Liver (tissue), 3 donors: Measurements from ENCODE around the gene APOL6.

Experiments used
- ATF3 ChIP-seq: IDR thresholded peaks from 2 replicates; pipeline ENCODE4 v1.6.1; 2016; ENCODE audit warnings: antibody characterized with exemption
- CTCF ChIP-seq: fragments of 150-350 bp; IDR thresholded peaks from 2 replicates; pipeline ENCODE4 v1.5.1; 2017; ENCODE audit warnings: improper control_type of control experiment, low read depth, low read length; ENCODE audit not compliant: missing input control
- GABPA ChIP-seq, 2 donors: IDR thresholded peaks in 1 of 2; conservative IDR thresholded peaks in 1 of 2; 2 replicates each; pipeline ENCODE4 v1.6.1; 2016; ENCODE audit warnings: antibody characterized with exemption in 2 of 2, mild to moderate bottlenecking in 1 of 2, moderate library complexity in 1 of 2
- MAX ChIP-seq: IDR thresholded peaks from 2 replicates; pipeline ENCODE4 v1.6.1; 2016; ENCODE audit warnings: antibody characterized with exemption
- RAD21 ChIP-seq, 2 donors: IDR thresholded peaks; 2 replicates each; pipeline ENCODE4 v1.6.1; 2016; ENCODE audit warnings: antibody characterized with exemption in 2 of 2, mild to moderate bottlenecking in 2 of 2
- REST ChIP-seq: IDR thresholded peaks from 2 replicates; pipeline ENCODE4 v1.6.1; 2016; ENCODE audit warnings: antibody characterized with exemption, mild to moderate bottlenecking
- RXRA ChIP-seq, 2 donors: IDR thresholded peaks; 2 replicates each; pipeline ENCODE4 v1.6.1; 2017 to 2018; ENCODE audit warnings: antibody characterized with exemption in 2 of 2, mild to moderate bottlenecking in 1 of 2
- SP1 ChIP-seq: IDR thresholded peaks from 2 replicates; pipeline ENCODE4 v1.6.1; 2018; ENCODE audit warnings: antibody characterized with exemption, mild to moderate bottlenecking
- YY1 ChIP-seq: IDR thresholded peaks from 2 replicates; pipeline ENCODE4 v1.6.1; 2016; ENCODE audit warnings: antibody characterized with exemption, mild to moderate bottlenecking
- ZBTB33 ChIP-seq: IDR thresholded peaks from 2 replicates; pipeline ENCODE4 v1.6.1; 2016; ENCODE audit warnings: antibody characterized with exemption
- donor health status: healthy.
- donor health status: healthy.

- no peak for TF ChIP-seq CTCF
- TF ChIP-seq REST = no peak
- no peak for TF ChIP-seq SP1
- no peak for TF ChIP-seq YY1
- no peak for TF ChIP-seq RXRA (IDR thresholded peaks at IDR 0.05)
- no peak for TF ChIP-seq ZBTB33
- TF ChIP-seq RAD21 (IDR thresholded peaks at IDR 0.05) = no peak
- TF ChIP-seq ATF3 = no peak
- TF ChIP-seq GABPA (IDR thresholded peaks at IDR 0.05 in 1 of 2, conservative IDR thresholded peaks at IDR 0.05 in 1 of 2) = no peak
- no peak for TF ChIP-seq MAX
Observed at GRCh38 chr22:35605851-35606481, 42.3 kb upstream of the APOL6 start.
